ENCODE data around the gene PDGFB.
A peak's percentile ranks its signal among the peaks of the same experiment; 100 is the strongest.

PDGFB gene

DNA sequence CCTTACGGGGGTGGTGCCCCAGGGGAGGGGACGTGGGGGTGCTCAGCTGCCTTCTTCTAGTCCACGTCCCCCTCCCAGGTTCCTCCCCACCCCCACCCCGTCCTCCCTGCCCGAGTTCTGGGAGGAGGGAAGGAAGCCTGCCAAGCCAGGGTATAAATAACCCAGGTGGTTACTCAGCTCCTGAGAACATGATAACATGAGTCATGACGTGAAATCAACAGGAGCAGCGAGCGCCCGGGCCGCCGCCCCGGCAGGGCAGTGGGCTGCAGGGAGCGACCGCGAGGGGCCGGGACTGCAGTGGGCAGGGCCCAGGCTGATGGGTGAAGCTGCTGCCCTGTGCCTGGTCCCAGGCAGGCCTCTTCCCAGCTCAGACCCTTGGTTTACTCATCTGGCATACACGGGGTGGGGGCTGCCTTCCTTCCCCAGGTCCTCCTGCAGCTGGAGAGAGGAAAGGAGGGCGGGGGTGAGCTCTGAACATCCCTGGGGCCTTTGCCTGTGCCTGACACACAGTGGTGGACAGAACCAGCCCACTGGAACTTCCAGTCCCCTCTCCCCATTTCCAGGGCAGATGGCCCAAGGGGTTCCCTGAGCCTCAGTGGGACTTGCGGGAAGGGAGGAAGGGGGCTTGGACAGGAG is 8.8 kb upstream of the PDGFB start:
- no peak for DNase-seq

DNA sequence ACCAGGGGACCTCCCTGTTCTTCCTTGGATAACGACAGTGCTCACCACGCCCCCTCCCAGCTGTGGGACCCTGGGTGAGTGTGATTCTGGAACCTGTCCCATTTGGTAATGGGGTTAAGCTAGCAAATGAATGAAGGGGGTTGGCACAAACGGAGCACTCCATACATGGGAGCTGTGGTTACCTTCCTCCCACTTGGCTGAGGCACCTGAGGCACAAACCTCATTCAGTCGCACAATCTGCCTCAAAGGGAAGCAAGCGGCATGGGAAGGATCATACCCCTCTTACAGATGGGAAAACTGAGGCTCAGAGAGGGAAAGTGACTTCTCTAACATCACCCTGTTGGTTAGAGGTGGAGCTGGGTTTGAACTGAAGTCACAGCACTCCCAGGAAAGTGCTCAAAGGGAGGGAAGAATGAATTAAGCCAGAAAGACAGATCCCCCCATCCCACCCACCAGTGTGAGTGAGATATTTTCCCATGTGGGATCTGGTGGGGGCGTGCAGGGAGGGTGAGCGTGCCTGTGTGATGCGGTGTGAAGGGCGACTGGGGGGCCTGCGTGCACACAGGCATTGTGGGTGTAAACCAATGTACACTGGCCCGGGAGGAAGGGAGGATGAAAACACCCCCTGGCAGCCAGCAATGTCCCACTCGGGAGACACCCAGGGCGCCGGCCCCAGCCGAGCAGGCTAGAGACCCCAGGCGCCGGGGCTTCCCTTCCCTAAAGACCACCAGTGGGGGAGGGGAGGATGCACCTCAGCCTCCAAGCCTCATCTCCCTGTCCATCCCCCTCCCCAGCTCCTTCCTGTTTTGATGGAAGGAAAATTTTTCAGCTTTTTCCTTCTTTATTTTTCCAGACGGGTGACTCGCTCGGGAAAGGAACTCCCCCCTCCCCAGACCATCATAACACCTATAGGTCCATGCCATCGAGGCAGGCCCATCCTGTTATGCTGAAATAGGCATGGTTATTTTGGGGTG is 8.0 kb upstream of the PDGFB start:
- no peak for DNase-seq

DNA sequence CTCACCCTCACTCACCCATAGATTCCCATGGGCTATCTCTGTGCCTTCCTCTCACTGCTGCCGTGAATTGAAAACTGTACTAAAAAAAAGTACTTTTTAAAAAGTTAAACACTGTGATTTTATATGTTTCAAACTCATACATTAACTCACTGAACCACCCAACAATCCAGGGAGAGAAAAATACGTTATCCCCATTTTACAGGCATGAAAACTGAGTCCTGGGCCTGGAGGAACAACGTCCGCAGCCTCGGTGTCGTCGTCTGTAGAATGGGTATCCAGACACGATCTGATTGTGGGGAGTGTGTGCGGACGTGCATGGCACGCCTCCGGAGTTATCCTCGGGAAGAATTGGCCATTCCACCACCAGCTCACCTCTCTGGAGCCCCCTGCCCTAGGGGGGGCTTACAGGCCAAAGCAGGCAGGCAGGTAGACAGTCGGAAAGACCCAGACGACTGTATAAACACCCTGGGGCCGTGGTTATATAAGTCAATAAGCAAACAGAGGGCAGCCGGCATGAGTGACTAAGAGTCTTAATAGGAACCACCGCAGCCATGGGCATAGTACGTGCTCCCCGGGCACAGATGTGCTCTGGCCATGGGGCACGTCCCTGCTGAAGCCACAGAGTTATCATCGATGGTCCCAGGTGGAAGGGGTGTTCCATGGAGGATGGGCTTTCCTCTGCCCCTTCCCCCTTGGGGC is 7.1 kb upstream of the PDGFB start:
- DNase-seq = no peak

DNA sequence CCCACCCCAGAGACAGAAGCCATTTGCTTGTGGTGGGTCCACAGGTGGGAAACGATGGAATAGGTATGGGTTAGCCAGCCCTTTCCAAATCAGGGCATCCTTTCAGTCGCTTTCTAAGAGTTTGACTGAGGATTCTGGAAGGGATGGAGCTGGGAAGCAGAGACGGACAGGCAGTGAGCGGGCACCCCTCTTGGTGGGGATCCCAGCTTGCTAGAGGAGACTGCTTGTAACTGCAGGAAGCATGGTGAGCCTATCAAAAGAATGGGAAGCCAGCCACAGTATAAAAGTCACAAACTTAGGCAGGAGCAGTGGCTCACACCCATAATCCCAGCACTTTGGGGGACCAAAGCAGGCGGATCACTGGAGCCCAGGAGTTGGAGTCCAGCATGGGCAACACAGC is 6.1 kb upstream of the PDGFB start:
- DNase-seq = no peak

DNA sequence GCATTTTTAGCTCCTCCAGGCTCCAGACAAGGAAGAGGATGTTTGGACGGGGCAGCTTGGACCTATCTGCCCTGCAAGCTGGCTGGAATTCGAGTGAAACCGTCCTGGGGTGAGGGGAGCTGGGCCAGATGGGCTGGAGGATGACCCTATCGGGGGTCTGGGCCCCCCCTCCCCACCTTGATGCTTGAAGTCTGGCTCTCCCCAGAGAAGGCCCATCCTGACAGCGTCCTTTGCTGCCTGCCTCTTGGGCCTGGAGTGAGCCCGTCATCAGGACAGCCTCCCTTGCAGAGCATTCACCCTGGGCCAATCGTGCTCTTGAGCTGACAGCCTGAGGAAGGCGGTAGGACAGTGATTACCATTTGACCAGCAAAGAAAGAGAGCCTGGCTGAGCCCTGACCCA is 5.3 kb upstream of the PDGFB start:
- DNase-seq = no peak

DNA sequence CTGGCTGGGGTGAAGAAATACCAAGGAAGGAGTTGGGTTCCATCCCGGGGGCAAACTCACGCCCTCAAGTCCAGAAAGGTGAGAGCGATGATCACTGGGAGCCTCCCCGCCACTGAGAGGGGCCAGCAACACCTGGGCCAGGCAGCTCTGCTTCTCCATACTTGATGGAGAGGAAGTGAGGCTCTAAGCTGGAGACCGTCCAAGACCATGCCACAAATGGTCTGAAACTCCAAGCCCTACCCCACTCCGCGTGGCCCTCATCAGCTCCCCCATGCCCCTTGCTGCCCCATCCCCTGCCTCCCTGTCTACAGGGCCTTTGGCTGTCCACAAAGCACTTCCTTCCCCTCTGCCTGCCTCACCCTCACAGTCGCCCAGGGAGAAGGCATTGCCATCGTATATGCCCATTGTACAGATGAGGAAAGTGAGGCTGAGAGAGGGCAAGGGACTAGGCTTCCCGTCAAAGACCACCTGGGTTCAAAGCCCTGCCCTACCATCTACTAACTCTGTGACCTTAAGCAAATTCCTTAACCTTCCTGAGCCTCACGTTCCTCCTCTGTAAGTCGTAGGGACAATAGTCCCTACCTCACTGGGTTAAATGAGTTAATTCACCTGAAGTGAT is 4.4 kb upstream of the PDGFB start:
- no peak for DNase-seq

DNA sequence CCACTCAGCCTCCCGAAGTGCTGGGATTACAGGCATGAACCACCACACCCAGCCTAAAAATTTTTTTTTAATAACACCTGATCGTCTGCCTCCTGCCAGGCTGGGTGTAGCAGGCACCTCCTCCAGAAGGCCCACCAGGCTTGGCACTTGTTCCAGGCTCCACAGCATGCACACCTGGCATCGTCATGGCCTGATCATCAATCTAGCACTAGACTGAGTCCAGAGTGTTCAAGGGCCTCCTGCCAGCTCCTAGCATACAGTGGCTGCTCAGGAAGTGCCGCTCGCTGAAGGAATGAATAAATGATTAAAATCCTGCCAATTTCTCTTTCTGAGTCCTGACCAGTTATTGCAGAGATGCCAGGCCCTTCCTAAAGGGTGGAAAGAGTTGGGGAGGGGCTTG is 3.5 kb upstream of the PDGFB start:
- DNase-seq = no peak

DNA sequence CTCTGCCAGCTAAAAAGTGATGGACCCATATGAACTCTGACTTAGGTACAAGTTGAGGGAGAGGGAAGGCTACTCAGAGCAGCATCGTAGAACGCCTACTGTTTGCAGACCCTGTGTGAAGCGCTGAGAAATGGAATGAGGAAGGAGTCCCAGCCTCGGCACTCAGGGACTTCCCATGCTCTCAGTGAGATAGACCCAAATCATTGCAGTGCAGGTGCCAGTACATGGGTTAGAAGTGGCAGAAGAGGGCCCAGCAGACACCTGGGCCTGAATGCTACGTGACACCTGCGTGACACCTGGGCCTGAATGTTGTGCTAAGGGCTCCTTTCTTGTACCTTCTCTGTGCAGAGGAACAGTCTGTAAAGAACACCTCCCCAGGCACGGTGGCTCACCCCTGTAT is 2.6 kb upstream of the PDGFB start:
- no peak for DNase-seq

DNA sequence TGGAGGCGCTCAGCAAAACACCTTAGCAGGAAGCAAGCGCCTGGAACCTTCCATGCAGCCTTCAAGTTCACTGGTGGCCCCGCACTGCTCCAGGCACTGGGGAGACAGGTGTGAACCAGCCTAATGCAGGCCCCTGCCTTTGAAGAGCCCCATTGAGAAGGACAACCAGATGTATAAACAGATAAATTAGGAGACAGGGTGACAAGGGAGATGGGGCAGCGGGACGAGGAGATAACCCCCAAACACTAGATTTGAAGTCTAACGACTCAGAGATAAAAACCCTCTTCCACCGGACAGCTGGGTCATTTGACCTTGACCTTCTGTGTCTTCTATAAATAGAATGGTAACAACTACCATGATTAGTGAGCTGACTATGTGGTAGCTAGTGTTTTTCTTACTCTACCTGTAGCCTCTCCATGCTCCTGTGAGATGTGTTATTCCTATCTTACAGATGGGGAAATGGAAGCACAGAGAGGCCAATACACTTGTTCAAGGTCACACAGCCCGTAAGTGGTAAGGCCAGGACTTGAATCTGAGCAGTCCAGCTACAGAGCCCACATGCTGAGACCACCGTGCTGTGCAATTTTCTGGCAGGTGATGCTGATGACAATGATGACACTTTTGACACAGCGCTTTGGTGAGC is 2.0 kb upstream of the PDGFB start:
- DNase-seq = no peak

DNA sequence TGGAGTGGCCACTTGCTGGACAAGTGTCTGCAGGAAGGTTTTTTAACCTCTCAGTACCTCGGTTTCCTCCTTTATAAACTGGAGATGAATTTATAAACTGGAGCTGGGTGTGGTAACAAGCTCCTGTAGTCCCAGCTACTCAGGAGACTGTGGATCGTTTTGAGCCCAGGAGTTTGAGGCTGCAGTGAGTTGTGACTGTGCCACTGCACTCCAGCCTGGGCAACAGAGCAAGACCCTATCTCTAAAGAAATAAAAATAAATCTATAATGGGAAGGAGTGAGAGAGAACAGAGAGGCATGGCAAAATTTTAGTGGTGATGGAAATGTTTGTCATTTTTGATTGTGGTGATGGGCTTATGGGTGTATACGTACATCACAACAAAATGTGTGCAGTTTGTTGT is 1.4 kb upstream of the PDGFB start:
- no peak for DNase-seq

DNA sequence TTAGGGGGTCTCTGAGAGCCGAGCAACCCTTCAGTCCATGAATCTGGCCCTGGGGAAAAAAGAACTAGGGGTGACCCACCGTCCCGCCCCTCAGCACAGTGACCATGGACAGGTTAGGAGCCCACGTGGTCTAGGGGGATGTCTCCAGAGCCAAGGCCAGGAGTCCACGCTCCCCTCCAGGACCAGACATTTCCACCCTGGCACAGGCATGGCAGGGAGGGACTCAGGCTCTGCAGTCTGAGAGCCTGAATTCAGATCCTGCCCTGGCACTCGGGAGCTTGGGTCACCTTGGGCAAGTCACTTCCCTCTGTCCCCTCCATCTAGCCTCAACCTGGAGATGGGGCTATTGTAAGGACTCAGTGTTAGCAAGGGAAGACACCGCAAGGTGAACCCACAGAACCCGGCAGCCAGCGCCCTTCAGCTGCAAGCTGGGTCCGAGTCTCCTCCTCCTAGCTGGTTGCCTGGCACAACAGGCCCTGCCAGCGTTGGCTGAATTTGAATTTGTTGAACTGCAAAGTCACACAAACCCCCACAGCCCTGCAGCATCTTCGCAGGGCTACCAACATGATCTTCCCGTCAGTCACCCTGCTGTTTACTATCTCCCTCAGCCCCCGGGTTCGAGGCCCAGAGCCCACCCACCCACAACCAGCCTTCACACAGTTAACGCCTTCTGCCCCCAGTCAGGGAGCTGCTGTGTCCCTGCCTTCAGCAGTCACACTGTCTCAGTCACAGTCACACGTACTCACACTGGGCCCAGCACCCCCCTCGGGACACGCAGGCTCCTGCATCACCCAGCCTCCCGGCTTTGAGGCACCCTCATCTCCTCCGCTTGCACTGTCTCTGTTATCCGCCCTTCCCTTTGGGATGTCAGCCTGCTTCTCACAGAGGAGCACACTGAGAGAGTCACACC is 603 bp upstream of the PDGFB start:
- DNase-seq = no peak

DNA sequence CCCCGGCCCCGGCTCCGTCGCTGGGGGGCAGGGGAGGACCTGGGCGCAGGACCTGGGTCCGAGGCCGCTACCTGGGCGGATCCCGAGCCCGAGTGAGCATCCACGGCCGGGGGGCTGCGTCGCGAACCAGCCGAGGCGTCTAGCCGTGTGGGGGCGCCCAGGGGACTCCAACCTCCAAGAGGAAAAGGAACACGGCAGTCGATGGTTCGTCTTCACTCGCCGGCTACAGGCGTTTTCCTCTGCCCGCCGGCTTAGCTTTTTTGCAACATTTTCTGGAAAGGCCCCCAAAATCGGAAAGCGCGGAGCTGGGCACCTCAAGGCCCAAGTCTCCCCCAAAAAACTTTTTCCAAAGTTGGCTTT is 666 bp downstream of the PDGFB start:
- no peak for DNase-seq

DNA sequence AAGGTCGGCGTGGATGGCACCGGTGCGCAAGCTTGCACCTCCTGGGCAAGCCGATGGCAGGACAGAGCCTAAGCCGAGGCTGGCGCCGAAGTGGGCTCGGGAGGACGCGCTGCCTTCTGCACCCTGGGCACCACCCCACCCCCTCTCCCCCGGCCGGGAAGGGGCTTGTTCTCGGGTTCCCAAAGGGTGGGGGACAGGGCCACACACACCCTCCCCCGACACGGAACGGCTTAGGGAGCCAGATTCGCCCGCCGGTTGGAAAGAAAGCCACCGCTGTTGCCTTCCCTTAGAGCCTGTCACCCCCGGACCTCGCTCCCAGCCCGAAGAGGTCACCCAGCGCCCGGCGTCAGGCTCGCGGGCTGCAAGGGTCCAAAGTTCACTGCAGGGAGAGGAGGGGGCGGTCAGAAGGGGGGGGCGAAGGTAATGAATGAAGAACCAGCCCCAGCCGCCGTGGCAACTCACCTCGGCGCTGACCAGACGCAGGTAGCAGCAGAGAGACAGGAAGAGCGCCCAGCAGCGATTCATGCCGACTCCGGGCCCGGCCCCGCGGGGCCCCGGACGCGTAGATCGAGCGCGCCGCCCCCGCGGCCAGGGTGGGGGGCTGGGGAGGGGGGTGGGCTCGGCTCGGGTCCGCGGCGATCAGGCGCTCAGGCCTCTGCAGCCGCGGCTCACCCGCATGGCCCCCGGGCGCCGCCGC is 1.2 kb downstream of the PDGFB start:
- DNase-seq = no peak

DNA sequence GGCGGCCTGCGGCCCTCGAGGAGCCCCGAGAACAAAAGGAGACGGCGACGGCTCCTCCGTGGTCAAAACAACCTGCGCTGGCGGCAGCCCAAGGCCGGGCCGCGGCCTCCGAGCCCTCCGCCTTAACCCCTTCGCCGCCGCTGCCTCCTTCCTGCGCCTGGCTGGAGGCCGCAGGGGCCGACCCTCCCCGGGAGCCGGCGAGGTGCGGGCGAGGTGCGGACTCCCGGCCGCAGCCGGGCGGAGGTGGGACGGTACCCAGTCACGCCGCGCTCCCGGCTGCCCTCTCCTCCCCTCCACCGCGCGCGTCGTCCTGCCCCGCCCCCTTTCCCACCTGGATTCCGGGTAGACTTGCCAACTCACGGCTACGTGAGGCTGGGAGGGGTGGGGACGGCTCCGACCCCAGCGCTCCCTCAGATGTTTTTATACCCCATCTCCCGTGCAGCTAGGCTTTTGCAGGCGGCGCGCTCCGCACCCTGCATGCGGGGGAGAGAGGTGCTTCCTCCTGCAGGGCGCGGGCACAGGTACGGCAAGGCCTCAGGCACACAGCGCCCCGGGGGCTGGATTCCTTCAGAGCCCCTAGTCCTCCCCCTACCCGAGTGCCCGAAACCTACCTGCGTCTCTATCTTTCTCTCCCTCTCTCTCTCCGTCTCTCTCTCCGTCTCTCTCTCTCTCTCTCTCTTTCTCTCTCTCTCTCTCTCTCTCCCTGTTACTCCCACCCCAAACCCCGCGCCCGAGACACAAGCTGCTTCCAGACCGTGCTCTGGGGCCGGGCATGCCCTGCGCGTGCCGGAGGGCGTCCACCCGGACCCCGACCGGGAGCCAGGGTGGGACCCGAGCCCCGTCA is 2.0 kb downstream of the PDGFB start:
- DNase-seq = peak; percentile 40

DNA sequence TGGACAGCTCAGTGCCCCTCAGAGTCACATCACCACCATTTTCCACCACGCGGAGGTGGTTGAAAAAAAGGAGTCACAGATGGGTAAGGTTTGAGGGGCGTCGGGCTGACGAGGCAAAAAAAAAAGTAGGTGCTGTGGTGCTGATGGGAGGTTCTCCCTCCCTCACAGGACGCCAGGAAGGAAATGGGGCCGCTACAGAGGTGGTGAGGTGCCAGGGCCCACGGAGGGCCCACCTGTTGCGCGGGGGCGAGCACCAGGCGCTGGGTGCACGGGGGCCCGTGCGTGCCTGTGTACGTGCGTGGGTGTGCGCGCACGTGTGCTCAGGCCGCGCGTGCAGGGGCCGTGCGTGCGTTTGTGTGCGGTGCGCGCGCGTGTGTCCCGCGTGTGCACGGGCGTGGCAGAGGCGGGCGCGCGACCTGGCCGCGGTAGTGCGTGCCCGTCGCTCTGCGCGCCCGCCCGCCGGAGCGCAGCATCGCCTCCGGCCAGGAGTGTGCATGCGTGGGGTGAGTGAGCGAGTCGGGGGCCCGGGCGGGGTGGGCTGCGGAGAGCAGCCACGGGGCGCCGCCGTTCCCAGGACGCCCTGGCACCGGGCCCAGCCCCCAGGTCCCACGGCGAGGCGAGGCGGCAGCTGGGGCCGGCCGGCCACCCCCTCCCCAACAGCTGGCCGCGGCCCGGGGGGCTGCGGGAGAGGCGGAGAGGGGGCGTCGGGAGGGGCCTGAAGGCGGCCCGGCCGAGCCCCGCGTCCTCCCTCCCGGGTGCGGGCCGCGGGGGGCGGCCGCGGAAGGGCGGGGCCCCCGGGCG is 2.8 kb downstream of the PDGFB start:
- DNase-seq = peak; percentile 79

DNA sequence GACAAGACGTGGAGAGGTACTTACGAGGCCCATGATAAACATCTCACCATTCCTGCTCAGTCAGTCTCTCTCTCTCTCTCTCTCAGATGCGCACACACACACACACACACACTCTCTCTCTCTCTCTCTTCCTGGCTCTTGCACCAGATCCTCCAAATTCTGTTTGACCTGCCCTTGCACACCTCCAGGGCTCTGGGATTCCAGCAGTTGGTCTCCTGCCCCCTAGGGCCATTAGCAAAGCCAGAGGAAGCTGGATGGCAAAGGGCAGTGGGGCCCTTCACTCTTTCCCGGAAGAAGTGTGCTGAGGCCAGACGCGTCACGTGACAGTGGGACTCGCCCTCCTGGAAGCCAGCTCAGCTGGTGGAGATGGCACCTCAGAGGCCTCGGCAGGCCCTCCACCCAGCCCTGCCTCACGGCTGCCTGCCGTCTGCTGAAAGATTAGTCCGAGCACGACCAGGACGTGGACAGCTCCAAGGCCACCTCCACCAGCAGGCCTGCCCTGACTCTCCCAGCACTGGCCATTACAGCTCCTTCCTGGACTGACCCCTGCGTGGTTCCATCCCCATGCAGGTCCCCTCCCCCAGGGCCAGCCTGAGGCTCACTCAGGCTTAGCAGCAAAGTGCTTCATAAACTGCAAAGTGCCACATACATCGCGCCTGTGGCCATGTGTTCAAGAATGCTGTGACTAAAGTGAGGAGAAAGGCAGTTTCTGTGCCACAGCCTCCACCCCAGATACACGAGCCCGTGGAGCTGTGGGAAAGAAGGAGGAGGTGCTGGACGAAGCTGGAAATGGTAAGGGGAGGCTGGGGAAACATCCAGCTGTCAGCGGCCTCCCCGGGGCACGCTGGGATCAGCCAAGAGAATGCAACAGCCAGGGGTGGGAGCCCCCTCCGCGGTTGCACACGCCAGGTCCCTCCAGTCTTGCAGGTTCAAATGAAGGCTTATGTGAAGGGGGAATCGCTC is 3.7 kb downstream of the PDGFB start:
- peak; percentile 58 for DNase-seq

DNA sequence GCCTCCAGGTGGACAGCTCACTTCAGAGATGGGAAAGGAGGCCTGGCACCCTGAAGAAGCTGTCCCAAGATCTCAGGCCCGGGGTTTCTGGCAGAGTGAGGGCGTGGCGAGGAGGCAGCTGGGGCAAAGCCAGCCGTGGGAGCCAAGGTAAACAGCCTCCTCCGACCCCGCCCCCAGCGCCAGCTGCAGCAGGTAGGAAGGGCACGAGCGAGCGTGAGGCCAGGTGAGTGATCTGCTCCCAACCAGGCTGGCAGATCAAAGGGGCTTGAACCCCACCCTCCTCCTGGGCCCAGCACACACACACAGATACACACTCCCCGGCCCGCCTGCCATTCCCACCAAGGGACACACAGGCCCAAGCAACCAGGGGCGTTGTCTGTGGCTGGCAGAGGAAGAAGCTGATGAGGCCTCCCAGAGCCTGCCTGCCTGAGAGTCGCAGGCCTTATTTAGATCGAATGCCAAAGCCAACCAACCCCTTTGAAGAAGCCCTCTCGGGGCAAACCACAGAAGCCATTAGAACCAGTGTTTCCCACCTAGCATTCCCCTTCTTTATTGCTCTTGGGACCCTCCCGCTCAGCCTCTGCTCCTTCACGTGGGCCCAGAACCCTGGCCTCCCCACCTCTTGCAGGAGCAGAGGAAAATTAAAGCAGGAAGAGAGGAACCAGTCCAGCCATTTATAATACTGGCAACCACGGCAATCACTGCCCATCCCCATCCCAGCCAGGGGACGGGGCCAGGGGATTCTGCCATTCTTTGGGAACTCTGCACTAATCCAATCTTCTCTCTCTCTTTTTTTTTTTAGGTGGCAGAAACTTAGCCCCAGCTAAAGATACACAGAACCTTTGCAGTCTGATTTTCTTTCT is 5.0 kb downstream of the PDGFB start:
- peak; percentile 23 for DNase-seq
